ENCODE results near the gene B4GALNT1. TPM values are rescaled to one million over a fixed set of nuclear protein-coding genes. Genes with fewer than 3 reads are reported as not detected.

The B4GALNT1 gene
- polyA plus RNA-seq, 1 donor (not counting 4 experiments of a cell fraction or from before 2014, with no cell fraction given): 0.08 TPM

DNA sequence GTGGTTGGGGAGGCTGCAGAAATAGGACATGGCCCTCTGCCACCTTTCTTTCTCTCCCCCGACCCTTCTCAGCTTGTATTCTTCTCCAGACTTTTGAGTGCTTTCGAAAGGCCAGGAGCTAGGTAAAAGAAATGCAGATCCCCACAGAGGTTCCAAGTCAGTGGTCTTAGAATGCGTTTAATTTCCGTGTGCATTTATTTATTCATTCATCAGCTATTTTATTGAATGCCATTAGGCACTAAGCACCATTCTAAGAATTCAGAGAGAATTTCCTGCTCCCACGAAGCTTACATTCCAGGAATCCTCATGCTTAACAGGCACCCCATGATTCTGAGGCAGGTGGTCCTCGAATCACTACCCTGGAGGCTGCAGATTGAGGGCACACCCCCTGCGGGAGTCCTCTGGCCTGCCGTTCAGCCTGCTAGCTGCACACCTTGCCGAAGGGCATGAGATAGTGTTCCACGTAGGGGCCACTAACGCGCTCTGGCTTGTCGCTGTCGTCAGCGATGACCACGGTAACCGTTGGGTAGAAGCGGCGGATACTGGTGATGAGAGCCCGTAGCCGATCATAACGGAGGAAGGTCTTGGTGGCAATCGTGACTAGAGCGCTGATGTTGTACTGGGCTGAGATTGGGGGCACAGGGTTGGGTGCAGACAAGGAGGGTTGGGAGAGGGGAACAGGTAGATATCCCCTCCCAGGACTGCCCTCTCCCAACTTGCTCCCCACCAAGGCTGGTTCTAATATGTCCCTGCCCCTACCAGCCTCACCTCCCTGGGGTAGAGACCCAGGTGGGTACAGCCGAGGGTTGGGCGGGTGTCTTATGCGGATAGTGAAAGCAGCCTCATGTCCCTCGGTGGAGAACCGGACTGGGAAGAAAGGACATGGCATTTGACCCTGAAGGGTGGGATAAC is 4.5 kb downstream of the B4GALNT1 start:
- H3K27me3 ChIP-seq (ENCODE audit: control insufficient read depth, extremely low read depth, insufficient read depth, low read length): peaks cover 90% of the 10 kb centered on the region

DNA sequence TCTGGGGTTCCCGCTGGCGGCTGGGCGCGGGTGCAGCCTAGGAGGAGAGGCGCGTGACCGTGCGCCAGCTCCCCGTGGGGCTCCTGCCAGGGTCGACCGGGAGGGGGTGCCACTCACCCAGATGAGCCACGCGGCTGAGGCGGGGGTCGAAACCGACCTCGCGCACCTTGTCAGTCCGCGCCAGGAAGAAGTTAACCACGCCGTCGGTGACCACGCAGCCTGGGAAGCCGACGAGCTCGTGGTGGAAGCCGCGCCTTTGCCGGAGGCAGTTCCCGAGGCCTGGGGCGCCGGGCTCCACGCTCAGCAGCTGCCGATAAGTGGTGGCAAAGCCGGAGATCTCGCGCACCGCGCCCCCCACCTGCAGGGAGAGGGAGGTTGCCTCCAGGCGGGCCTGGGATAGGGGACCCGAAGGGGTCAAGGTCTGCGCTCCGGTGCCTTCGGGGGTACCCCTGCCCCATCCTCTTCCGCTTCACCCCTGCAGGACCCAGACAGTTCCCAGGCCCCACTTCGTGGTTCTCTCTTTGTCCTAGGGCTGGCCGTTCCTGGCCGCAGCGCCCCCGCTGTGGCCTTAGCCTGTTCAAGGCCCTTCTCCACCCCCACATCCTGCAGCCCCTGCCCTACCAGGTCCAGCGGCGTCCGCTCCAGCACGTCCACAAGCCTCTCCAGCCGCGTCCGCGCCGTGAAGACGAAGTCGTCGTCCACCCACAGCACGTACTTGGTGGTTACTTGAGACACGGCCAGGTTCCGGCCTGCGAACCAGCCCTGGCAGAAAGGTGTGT is 5.3 kb downstream of the B4GALNT1 start:
- Histone ChIP-seq H3K36me3 (ENCODE audit: control insufficient read depth in 2 of 2, extremely low read depth in 1 of 2, insufficient read depth in 2 of 2, low read length in 2 of 2) (no peaks in the 10 kb centered on the region), H3K9me1 (ENCODE audit: control insufficient read depth, extremely low read depth, insufficient read depth, low read length) (no peaks in the 10 kb centered on the region), H3K27ac (ENCODE audit: control insufficient read depth, insufficient read depth, low read length) (no peak overlapping the region), H3K4me1 (ENCODE audit: control insufficient read depth, extremely low read depth, insufficient read depth, low read length) (no peaks in the 10 kb centered on the region), H3K27me3 (ENCODE audit: control insufficient read depth, extremely low read depth, insufficient read depth, low read length) (peaks cover 90% of the 10 kb centered on the region), H4K20me1 (ENCODE audit: control insufficient read depth, extremely low read depth, insufficient read depth, low read length) (peaks cover 2% of the 10 kb centered on the region), H3K79me2 (ENCODE audit: control insufficient read depth, insufficient read depth, low read length) (no peaks in the 10 kb centered on the region), H3K9me3 (ENCODE audit: control insufficient read depth, low read depth, low read length) (no peaks in the 10 kb centered on the region), H3K9ac (ENCODE audit: control insufficient read depth, extremely low read depth, insufficient read depth, low read length) (no peak overlapping the region), H3K4me2 (ENCODE audit: control insufficient read depth, extremely low read depth, insufficient read depth, low read depth, low read length) (peak overlapping the region; percentile 10), H2AFZ (ENCODE audit: control insufficient read depth, low read length) (no peak overlapping the region), H3K4me3 (ENCODE audit: control insufficient read depth in 2 of 3, extremely low read depth in 1 of 3, insufficient read depth in 2 of 3, low read depth in 1 of 3, low read length in 3 of 3) (no peak overlapping the region)
- FAIRE-seq (no peak), DNase-seq (ENCODE audit: low read depth, low spot score) (no peak)
- dilution Hi-C loops (cut with MboI; ENCODE audit: extremely low pct_ligation_motif_present, low sequenced_read_pairs): no loop called here
- TF ChIP-seq, protein P1, sequence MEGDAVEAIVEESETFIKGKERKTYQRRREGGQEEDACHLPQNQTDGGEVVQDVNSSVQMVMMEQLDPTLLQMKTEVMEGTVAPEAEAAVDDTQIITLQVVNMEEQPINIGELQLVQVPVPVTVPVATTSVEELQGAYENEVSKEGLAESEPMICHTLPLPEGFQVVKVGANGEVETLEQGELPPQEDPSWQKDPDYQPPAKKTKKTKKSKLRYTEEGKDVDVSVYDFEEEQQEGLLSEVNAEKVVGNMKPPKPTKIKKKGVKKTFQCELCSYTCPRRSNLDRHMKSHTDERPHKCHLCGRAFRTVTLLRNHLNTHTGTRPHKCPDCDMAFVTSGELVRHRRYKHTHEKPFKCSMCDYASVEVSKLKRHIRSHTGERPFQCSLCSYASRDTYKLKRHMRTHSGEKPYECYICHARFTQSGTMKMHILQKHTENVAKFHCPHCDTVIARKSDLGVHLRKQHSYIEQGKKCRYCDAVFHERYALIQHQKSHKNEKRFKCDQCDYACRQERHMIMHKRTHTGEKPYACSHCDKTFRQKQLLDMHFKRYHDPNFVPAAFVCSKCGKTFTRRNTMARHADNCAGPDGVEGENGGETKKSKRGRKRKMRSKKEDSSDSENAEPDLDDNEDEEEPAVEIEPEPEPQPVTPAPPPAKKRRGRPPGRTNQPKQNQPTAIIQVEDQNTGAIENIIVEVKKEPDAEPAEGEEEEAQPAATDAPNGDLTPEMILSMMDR (optimal IDR thresholded peaks at IDR 0.05 in 1 of 3, IDR thresholded peaks at IDR 0.05 in 1 of 3, conservative IDR thresholded peaks at IDR 0.05 in 1 of 3; ENCODE audit: extremely low read depth in 1 of 3, insufficient read depth in 2 of 3, low read length in 3 of 3): peak in 2 of 3 experiments; percentile 19 to 43
- TF ChIP-seq EZH2 (IDR thresholded peaks at IDR 0.05; ENCODE audit: low read length): peak; percentile 75

More for the DNA sequence above, 4.5 kb downstream of the B4GALNT1 start:
- Histone ChIP-seq H2AFZ (ENCODE audit: control insufficient read depth, low read length) (no peak overlapping the region), H4K20me1 (ENCODE audit: control insufficient read depth, extremely low read depth, insufficient read depth, low read length) (no peaks in the 10 kb centered on the region), H3K27ac (ENCODE audit: control insufficient read depth, insufficient read depth, low read length) (no peak overlapping the region), H3K36me3 (ENCODE audit: control insufficient read depth in 2 of 2, extremely low read depth in 1 of 2, insufficient read depth in 2 of 2, low read length in 2 of 2) (no peaks in the 10 kb centered on the region), H3K4me2 (ENCODE audit: control insufficient read depth, extremely low read depth, insufficient read depth, low read depth, low read length) (no peak overlapping the region), H3K9ac (ENCODE audit: control insufficient read depth, extremely low read depth, insufficient read depth, low read length) (no peak overlapping the region), H3K79me2 (ENCODE audit: control insufficient read depth, insufficient read depth, low read length) (no peaks in the 10 kb centered on the region), H3K4me1 (ENCODE audit: control insufficient read depth, extremely low read depth, insufficient read depth, low read length) (peaks cover 2% of the 10 kb centered on the region), H3K9me3 (ENCODE audit: control insufficient read depth, low read depth, low read length) (no peaks in the 10 kb centered on the region), H3K4me3 (ENCODE audit: control insufficient read depth in 2 of 3, extremely low read depth in 1 of 3, insufficient read depth in 2 of 3, low read depth in 1 of 3, low read length in 3 of 3) (no peak overlapping the region), H3K9me1 (ENCODE audit: control insufficient read depth, extremely low read depth, insufficient read depth, low read length) (no peaks in the 10 kb centered on the region)
- FAIRE-seq (no peak), DNase-seq (ENCODE audit: low read depth, low spot score) (no peak)
- TF ChIP-seq EZH2 (IDR thresholded peaks at IDR 0.05; ENCODE audit: low read length): no peak
- TF ChIP-seq, protein P1 (optimal IDR thresholded peaks at IDR 0.05 in 1 of 3, IDR thresholded peaks at IDR 0.05 in 1 of 3, conservative IDR thresholded peaks at IDR 0.05 in 1 of 3; ENCODE audit: extremely low read depth in 1 of 3, insufficient read depth in 2 of 3, low read length in 3 of 3): no peak
- dilution Hi-C loops (cut with MboI; ENCODE audit: extremely low pct_ligation_motif_present, low sequenced_read_pairs): no loop called here

All from keratinocyte (primary cell).